HG03439 (cell line): ENCODE results near the gene KCNQ5.

Source experiments
- ATAC-seq: cut with Tn5 transposase; IDR thresholded peaks from one replicate; pipeline ENCODE4 v1.9.1; 2021; ENCODE audit warnings: mild to moderate bottlenecking, moderate library complexity; ENCODE audit not compliant: unreplicated experiment

The KCNQ5 gene

GRCh38 chr6:72835749-72836148, 213.9 kb downstream of the KCNQ5 start:
- no peak for ATAC-seq

DNA sequence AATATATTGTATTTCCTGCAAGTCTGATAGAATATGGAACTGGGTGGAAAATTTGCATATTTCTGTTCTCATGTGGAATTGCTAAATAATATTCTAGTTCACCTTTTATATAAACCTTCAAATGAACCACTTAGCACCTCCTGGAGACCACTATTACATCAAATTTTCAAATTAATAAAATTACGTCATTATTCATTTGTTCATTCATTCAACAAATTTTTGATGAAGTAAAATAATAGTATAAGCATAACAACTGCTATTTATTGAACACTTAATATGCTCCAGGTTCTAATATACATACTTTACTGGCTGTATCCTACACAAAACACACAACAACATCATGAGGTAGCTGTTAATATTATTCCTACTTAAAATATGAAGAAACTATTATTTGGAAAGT, 215.1 kb downstream of the KCNQ5 start:
- ATAC-seq = no peak

DNA sequence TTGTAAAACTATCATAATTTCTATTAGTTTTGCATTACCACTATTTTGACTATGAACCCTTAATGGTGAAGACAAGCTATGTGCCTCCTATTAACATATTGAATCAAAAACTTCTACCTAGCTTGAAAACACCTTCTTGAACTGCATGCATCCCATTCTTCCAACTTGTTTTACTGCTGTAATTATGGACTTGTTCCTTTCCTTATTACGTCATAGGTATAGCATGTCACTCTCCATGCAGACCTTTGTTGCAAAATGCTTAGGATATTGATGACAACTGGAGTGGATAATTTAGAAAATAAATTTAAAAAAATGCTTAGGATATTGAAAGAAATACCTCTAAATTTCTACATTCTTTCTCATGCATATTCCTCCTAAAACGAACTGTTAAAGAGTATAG, 219.3 kb downstream of the KCNQ5 start:
- ATAC-seq = no peak

DNA sequence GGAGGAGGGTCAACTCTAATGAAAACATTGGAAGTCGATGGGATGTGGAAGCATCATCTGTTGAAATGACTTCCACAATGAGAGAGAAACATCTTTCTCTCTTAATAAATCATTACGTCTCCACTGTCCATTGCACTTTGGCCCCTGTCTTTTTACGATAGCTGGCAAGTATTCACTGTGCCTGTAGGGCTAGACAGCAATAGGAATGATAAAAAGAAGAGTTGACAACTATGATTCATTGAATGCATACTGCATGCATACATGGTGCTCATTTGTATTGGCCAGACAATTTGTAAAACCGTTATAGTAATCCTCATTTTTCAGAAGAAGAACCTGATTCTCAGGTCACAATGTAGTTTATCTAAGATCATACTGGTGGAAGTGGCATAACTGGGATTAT, 220.3 kb downstream of the KCNQ5 start:
- no peak for ATAC-seq

GRCh38 chr6:72844614-72845013, 222.8 kb downstream of the KCNQ5 start:
- ATAC-seq = no peak

- ATAC-seq = no peak
Observed at GRCh38 chr6:72849346-72849745, 227.5 kb downstream of the KCNQ5 start.

- no peak for ATAC-seq
Observed at GRCh38 chr6:72850040-72850439, 228.2 kb downstream of the KCNQ5 start.

- ATAC-seq = no peak
Observed at GRCh38 chr6:72850469-72850868, 228.6 kb downstream of the KCNQ5 start.

- no peak for ATAC-seq
Observed at GRCh38 chr6:72855471-72855870, 233.6 kb downstream of the KCNQ5 start.

- ATAC-seq = no peak
Observed at GRCh38 chr6:72856801-72857200, 234.9 kb downstream of the KCNQ5 start.

DNA sequence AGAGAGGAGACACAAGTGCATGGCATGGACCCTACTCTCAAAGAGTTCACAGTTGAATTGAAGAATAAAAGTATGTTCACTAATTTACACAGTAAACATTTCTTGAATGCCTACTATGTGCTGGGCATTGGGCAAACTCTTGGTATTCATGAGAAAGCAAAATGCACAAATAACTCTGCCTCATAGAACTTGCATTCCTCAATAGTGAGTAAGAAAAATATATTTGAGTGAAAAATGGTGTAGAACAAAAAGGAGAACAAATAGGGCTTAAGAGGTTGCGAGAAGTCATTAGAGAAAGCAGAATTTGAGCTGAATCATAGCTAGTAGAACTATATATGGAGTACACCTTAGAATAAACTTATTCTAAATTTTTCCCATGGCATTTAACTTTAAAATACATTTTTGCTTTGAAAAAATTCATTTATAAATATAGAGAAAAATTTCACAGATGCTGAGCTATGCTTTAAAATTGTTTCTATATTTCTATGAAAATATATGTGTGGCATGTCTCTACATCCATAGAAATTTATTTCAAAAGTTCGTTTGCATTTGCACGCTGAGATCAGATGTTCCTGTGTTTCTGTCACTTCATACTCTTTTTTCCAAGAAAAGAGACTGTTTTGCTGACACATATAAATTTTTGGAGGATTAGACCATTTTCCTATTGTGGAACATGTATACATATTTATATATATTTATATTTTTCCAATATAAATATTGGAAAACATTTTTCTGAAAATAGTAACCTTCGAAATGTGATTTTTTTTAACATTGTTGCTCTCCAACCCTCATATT, 236.1 kb downstream of the KCNQ5 start:
- ATAC-seq = no peak

DNA sequence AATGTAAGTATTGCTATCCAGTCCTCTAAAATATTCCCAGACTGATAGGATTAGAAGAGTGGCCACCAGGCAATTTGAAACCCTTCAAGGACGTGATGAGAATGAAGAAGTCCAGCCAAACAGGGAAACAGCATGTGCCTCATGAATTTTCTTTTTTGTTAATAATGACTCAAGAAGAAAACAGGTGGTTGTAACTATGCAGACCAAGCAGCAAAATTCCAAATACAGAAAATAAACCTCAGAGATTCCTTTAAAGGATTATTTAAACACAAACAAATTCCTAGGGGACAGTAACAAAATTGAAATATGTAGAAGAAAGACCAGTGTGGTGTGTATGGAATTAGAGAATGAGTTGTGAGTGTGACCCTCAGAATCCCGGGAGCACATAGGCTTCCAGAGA, 239.2 kb downstream of the KCNQ5 start:
- no peak for ATAC-seq

DNA sequence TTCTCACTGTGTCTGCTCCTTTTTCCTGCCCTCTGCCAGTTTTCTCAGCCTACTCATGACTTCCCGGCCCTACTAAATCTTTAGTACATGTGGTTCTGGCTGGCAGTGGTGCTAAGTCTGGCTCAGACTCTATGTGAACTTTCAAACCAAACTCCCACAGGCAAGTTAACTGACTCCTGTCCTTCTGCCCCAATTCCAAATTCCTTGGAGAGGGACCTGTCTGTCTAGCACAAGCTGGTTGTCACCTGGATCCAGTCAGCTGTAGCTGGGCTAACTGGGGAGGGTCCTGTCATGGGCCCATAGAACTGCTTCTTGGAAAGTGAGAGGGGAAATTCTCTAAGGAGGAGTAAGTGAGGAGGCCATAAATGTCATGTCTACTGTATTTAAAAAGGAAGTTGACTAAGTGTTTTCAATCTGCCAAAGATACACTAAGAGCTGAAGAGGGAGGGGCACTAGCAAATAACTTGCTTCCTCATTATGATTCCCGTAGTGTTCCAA, 240.1 kb downstream of the KCNQ5 start:
- no peak for ATAC-seq

DNA sequence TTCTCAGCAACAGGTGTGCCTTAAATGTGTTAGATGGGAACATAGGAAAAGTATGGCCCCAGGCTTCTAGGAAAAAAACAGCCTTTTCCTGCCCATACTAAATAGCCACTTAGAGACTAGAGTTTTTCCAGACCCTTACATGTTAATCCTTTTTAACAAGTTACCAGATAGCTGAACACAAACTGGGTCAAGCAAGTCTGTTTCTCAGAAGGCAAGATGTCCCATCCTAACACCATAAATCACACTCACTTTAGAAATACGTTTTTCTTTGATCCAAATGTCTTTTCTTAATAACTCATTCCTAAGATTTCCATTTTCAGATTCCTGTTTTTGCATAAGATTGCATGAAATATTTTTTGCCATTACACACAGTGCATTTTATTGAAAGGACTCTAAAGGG, 241.3 kb downstream of the KCNQ5 start:
- ATAC-seq = no peak

- no peak for ATAC-seq
Observed at GRCh38 chr6:72864236-72864635, 242.4 kb downstream of the KCNQ5 start.

DNA sequence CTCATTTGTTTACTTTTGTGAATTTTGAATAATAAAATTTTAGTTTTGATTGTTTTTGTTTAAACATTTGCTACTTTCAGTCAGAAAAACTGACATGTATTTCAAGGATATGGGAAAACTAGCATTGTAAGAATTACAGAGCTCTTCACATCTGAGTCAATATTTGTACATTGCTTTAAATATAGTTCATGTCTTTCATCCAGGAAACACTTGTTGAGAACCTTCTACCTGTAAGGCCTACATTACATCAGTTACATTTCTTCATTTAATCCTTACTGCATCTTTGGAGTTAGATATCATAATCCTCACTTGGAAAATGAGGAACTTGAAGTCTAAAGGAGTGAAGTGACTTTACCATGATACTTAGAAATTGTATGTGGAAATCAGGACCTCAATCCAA, 242.9 kb downstream of the KCNQ5 start:
- no peak for ATAC-seq

DNA sequence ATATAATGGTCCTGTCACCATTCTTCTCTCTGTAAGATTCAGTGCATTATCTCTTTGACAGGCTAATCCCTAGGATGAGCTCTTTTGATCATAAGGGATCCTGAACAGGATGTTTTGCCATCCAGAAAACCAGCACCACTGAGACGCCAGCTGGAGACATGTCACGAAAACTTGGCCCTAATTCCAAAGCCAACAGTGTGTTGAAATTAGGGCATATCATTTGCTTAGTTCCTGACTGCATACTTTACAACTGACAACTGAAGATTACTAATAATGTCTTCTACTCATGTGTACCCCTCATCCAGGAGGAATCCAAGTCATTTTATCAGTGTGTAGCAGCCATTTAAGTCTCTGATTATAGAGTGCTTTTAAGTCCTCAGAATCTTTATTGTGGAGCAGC, 243.6 kb downstream of the KCNQ5 start:
- ATAC-seq = no peak

DNA sequence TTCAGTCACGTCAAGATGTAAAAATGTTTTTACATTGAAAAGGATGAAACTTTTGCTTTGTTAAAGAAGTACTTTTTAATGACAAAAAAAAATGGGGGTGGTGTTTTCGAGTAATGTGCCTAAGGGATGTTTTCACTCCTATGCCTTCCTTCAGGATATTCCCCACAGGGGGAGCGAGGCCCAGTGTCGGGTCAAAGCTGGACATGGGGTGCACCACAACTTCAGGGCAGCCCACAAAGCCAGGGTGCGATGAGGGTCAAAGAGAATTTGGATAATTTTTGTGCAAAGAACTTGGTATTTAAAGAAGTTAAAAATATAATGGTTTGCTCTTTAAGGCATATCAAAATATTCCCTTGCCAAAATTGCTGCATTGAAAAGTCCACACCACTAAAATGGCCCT, 247.8 kb downstream of the KCNQ5 start:
- ATAC-seq = no peak

GRCh38 chr6:72873433-72873832, 251.6 kb downstream of the KCNQ5 start:
- no peak for ATAC-seq

- ATAC-seq = no peak
Observed at GRCh38 chr6:72876256-72876655, 254.4 kb downstream of the KCNQ5 start.

DNA sequence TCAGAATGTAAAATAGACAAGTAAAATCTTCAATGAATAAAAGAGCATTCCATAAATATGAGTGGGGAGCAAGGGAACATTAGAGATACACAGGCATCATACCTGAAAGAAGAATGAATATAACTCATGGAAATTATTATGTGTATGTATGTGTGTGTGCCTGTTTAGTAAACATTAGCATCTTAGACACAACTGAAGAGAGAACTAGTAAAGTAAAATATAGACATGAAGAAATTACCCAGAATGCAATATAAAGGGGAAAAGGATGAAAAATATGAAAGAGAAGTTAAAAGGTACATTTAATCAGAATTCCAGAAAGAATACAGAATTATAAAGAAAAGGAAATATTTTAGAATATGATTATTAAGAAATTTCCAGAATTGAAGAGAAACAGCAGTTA, 264.3 kb downstream of the KCNQ5 start:
- ATAC-seq = no peak

DNA sequence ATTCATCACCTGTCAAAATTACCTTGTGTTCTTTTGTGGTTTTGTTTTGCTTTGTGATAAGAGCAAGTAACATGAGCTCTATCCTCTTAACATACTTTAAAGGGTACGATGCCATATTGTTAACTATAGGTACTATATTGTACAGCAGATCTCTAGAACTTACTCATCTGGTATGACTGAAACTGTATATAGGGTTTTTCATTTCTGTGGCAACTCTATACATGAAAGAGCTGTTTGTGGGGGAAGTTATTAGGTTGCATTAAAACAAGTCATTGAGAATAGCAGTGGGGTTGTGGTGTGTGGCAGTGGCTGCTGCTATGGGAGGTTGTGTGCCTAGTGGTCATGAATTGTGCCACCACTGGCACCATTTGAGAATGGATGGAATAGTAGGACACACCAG, 268.4 kb downstream of the KCNQ5 start:
- ATAC-seq = no peak

DNA sequence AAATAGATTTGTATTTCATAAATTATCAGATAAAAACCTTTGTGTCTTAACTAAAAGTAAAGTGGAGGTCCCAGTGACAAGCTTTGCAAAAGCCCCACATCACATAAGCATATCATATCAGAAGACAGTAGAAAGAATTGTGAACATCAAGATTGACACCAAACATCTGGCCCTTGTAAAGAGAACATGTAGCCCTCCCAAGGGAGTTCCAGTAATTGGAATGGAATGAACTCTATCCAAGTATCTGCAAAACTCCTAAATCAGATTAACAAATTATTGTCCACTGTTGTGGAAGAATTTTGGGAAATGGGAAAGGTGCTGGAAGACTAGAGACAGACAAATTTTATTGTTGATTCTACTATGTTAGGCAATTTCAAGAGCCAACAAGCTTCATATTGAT, 268.8 kb downstream of the KCNQ5 start:
- ATAC-seq = no peak
